NCI-H460 (cell line): ENCODE results near the gene EWSR1. TPM values are rescaled to one million over a fixed set of nuclear protein-coding genes. Genes with fewer than 3 reads are reported as not detected.

Experiments
- DNase-seq: peaks from one replicate; pipeline ENCODE4 v3.0.0-alpha.2; 2016; ENCODE audit warnings: low read depth; ENCODE audit errors: extremely low read depth
- total RNA-seq: library from RNA; depleted of rRNA; stranded (reverse); fragments of >200 nt; shearing (Covaris generic); gene quantifications from 2 replicates; pipeline ENCODE4 v1.2.3, GENCODE V29; 2014

The EWSR1 gene
- total RNA-seq, 1 experiment from 2014 or later = 176 TPM

- DNase-seq = no peak
Observed at GRCh38 chr22:29300807-29301601, 32.9 kb downstream of the EWSR1 start.

GRCh38 chr22:29301716-29302401, 33.8 kb downstream of the EWSR1 start:
- DNase-seq = no peak

- no peak for DNase-seq
Observed at GRCh38 chr22:29302402-29302680, 34.3 kb downstream of the EWSR1 start.

- DNase-seq = no peak
Observed at GRCh38 chr22:29302681-29303465, 34.8 kb downstream of the EWSR1 start.

GRCh38 chr22:29305836-29306174, 37.7 kb downstream of the EWSR1 start:
- DNase-seq = no peak

GRCh38 chr22:29306175-29306834, 38.2 kb downstream of the EWSR1 start, which contains the start of gene GAS2L1:
Gene GAS2L1 (plus strand): TSS chr22:29306650. CDS start chr22:29308106, 1,456 bp downstream.
- DNase-seq = peak; percentile 51

GRCh38 chr22:29306835-29307595, 38.9 kb downstream of the EWSR1 start:
- peak; percentile 61 for DNase-seq

GRCh38 chr22:29307596-29308147, 39.6 kb downstream of the EWSR1 start:
- no peak for DNase-seq

- no peak for DNase-seq
Observed at GRCh38 chr22:29308148-29308790, 40.2 kb downstream of the EWSR1 start.

- no peak for DNase-seq
Observed at GRCh38 chr22:29308791-29309262, 40.8 kb downstream of the EWSR1 start.

- no peak for DNase-seq
Observed at GRCh38 chr22:29309332-29310064, 41.4 kb downstream of the EWSR1 start.

GRCh38 chr22:29310065-29310862, 42.2 kb downstream of the EWSR1 start:
- DNase-seq = no peak

GRCh38 chr22:29310863-29311339, 42.8 kb downstream of the EWSR1 start:
- peak; percentile 73 for DNase-seq

GRCh38 chr22:29311464-29312217, 43.6 kb downstream of the EWSR1 start:
- DNase-seq = no peak

GRCh38 chr22:29312218-29313125, 44.4 kb downstream of the EWSR1 start:
- no peak for DNase-seq

- DNase-seq = no peak
Observed at GRCh38 chr22:29313126-29313575, 45.1 kb downstream of the EWSR1 start.
